ENCODE results near the gene RELL2.
A peak's percentile ranks its signal among the peaks of the same experiment; 100 is the strongest.
"Not testable (repeated sequence)": the region's sequence is repeated elsewhere in the genome, so short reads cannot be mapped to it uniquely, and the experiment has no call there.

RELL2 gene, protein sequence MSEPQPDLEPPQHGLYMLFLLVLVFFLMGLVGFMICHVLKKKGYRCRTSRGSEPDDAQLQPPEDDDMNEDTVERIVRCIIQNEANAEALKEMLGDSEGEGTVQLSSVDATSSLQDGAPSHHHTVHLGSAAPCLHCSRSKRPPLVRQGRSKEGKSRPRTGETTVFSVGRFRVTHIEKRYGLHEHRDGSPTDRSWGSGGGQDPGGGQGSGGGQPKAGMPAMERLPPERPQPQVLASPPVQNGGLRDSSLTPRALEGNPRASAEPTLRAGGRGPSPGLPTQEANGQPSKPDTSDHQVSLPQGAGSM

GRCh38 chr5:141636413-141637122 is at the start of gene RELL2, which contains the start of gene HDAC3:
TSS of gene RELL2 (plus strand) at chr5:141636997. CDS start at chr5:141638226, 1,229 bp downstream.
TSS of gene HDAC3 (minus strand) at chr5:141636849. CDS start at chr5:141636790, 59 bp downstream.
- peak; percentile 70 to 71 for DNase-seq (ENCODE audit: low read depth in 2 of 2)

DNA sequence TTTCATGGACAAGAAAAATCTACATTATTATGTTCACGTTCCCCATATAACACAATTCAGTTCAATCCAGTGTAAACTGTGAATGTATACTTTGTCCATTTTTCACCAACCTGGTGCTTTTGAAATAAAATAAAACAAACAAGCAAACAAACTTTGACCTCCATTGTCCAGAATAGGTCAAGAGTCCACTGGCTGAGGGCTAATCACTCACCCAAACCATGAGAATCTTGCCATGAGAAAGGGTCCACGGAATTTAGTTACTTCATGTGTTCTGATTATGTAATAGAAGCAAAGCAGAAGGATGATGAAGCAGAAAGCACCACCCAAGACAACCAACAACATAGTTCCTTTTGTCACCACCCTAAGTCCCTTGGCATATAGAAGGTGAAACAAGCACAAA is 46.7 kb upstream of the RELL2 start:
- no peak for DNase-seq (ENCODE audit: low read depth in 2 of 2)

GRCh38 chr5:141596867-141597266 is 39.9 kb upstream of the RELL2 start:
- DNase-seq (ENCODE audit: low read depth in 2 of 2) = no peak

- no peak for DNase-seq (ENCODE audit: low read depth in 2 of 2)
Observed at GRCh38 chr5:141597394-141597793, 39.4 kb upstream of the RELL2 start.

- no peak for DNase-seq (ENCODE audit: low read depth in 2 of 2)
Observed at GRCh38 chr5:141597814-141598213, 39.0 kb upstream of the RELL2 start.

DNA sequence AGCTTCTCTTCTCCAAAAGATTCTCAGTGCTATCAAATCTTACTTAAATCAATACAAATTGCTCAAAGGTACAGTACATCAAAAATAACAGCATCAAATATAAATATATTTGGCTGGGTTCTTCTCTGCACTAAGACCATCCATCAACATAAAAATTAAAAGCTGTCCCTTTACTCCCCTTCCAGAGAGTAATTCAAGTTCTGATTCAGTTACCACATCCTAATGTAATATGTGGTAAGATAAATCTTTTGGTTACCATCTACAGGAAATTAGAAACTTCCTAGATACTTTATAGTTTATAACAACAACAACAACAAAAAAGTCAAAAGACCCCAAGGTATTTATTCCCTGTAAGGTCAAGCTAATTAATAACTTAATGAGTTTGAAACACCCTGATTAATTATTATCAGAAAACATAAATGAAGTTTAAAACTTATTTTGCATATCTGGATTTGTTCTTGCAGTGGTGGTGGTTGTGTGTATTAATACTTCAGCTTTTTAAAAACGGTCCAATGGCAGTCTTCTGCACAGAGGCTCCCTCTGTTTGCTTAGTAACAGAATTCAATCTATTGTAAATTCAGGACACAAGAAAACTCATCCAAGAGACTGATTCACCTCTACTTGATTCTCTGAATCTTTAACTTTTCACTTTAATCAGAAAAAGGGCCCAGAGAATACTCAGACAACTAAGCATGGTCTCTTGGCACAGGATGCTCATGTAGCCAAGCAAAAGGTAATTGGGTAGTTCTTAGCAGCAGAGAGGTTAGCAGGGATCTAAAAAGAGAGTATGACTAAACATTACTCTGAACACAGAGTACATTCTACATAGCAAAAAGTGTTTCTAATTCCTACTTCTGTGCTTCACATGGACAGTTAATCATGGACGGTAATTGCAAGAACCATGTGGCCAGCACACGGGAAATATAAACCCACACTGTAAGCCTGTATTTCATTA is 38.1 kb upstream of the RELL2 start:
- peak in 1 of 2 experiments; percentile 20 for DNase-seq (ENCODE audit: low read depth in 2 of 2)

DNA sequence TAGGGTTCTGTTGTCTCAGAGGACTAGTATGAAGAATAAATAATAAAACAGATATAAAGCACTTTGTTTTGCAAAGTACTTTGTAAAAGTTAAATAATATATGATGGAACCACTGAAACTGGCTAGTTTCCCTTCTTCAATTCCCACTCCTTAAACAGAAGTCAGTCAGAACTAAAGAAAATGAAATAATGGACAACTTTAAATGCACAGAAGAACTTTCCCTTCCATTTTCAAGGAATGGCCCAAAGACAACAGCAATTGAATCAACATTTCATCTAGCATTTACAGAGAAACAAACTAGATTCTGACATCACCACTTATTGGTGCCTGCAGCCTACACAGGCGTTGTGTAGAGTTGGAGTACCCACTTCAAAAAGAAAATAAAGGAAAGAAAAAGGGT is 34.2 kb upstream of the RELL2 start:
- no peak for DNase-seq (ENCODE audit: low read depth in 2 of 2)

GRCh38 chr5:141603923-141604717 is 32.7 kb upstream of the RELL2 start:
- DNase-seq (ENCODE audit: low read depth in 2 of 2) = peak; percentile 75 to 80

GRCh38 chr5:141605523-141606277 is 31.1 kb upstream of the RELL2 start:
- DNase-seq (ENCODE audit: low read depth in 2 of 2) = no peak

DNA sequence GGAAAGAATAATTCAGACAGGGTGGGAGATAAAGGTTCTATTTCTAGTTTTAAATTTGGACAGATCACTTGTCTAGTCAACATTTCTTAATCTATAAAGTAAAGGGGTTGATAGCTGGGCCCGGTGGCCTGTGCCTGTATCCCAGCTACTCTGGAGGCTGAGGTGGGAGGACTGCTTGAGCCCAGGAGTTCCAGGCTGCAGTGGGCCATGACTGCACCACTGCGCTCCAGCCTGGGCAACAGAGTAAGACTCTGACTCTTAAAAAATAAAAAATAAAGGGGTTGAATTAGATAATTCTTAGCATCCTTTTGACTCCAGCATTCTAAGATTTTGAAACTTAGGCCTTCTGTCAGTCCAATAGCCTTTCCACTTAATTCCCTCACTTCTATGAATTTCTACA is 28.8 kb upstream of the RELL2 start:
- no peak for DNase-seq (ENCODE audit: low read depth in 2 of 2)

DNA sequence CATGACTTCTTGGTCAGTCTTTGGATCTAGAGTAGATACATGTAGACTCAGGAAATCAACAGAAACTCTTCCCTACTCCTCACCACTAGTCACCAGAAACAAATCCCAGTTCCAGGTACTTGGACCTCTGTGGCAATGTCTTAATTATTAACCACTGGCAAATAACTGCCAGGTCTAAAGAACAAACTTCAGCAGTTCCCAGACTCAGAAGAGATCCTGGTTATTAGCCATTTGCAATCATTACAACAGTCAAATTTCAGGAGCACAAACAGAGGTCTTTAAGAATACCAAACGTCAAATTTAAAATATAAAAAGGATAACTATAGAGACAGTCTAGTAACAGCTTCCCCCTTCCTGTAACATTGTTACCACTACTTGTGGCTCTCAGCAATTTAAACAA is 28.2 kb upstream of the RELL2 start:
- no peak for DNase-seq (ENCODE audit: low read depth in 2 of 2)

DNA sequence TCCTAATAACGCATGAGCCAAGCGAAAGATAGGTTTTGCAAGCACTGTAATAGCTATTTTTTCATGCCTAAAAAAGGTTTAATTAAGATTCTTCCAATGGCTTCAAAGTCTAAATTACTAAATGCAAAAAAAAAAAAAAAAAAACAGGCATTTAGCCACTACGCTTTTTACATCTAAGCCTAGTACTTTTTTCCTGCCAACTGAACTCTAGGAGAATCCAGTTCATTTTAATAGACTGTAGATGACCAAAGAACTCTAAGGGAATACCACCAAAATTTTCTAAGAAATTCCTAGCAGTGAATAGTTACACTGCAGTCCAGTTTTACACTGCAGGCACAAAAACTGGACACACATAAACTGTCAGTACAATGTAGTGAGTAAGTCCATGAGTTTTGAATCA is 27.8 kb upstream of the RELL2 start:
- DNase-seq (ENCODE audit: low read depth in 2 of 2) = no peak

DNA sequence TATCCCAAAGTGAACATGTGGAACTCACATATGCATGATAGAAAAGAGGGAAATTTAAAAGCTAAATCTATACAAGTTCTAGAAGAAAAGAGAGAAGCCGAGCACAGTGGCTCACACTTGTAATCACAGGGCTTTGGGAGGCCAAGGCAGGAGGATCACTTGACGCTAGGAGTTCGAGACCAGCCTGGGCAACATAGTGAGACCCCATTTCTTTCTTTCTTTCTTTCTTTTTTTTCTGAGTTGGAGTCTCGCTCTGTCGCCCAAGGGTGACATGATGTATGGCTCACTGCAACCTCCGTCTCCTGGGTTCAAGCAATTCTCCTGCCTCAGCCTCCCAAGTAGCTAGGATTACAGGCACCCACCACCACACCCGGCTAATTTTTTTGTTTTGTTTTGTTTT is 26.9 kb upstream of the RELL2 start:
- not testable (repeated sequence) for DNase-seq (ENCODE audit: low read depth in 2 of 2)

DNA sequence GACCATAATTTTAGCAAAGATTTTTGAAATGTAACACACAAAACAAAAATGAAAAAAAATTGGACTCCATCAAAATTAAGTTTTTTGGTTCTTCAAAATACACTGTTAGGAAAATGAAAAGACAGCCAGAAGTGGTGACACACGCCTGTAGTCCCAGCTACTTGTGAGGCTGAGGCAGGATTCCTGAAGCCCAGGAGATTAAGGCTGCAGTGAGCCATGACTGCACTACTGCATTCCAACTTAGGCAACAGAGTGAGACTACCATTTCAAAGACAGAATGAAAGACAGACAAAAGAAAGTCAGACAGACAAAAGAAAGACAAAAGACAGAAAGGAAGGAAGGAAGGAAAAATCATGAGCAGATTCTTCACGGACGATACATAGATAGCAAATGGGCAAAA is 25.5 kb upstream of the RELL2 start:
- DNase-seq (ENCODE audit: low read depth in 2 of 2) = no peak

DNA sequence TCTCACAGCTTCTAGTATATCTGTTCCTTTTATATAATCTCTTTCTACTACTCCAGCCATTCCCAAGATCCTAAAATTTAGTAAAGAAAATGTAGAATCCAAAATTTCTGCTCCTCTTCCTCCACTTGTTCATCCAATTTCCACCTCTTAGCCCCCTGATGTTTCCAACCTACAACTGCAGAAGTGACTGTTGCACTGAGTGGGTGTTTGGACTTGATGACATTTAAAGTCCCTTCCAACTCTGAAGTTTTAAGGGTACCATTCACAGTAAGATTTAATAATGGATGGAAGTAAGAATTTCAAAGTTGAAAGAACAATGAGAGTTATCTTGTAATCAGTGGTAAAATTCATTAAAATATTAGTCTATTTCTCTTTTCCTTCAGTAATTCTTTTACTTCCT is 23.5 kb upstream of the RELL2 start:
- DNase-seq (ENCODE audit: low read depth in 2 of 2) = no peak

DNA sequence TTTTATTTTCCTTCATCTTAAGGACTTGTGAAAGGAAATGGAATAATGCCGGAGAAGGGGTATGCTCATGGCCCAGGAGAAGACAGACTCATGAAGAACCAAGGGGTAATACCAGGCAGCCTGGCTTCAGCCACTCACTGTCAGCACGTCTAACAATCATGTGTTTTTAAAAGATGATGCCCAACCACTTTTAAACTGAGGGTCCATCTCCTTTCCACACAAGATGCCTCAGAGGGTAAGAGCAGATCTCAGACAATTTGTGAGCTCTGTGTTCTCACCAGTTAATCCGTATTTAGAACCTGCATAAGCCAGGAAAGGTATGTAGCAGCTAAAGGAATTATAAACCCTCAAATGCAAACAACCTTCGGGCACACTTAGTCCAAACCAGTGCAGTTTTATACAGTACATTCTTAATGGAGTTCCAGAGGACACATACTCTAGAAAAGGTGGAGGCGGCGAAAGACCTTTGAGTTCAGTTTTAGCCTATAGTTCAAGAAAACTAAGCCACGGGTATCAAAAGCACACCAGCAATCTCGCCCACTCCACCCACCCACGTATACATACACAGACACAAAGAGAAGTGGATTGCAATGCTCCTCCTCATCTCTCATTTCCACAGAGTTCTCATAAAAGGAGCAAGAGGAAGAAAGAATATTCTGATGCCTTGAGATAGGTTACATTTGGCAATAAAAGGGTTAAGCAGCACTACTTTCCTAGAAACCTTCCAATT is 20.6 kb upstream of the RELL2 start:
- no peak for DNase-seq (ENCODE audit: low read depth in 2 of 2)

- DNase-seq (ENCODE audit: low read depth in 2 of 2) = no peak
Observed at GRCh38 chr5:141617128-141617527, 19.7 kb upstream of the RELL2 start.

- no peak for DNase-seq (ENCODE audit: low read depth in 2 of 2)
Observed at GRCh38 chr5:141617682-141618029, 19.1 kb upstream of the RELL2 start.

DNA sequence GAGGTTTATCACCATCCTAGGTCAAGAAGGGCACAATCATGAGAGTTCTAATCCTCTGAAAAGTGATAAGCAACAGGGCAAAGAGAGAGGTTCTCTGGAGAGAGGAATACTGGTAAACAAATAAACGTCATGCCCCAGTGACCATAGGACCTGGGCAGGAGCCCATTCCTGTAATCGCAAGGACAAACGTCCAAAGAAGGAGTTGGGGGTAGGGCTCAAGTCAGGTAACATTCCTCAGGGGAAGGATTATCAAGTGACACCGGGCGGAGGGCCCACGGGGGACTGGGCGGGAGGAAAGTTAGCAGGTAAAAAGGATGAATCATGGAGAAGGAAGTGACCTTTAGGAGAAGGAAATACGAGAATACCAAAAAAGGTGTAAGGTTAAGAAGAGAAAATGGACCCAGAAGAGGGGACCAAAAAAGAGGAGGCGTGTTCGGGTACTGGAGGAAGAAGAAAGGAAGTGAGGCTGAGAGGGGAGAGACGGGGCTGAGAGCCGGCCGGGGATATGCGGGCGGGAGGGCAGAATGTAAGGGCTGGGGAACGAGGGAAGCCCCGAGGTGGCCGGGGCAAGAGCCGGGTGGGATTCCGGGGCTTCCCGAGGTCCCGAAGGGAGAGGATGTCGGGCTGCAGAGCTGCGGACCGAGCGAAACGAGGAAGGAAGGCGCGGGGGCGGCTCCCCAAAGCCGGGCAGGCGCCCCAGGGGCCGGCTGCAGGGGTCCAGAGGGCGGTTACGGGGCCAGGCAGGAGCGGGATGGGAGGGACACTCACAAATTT is 18.6 kb upstream of the RELL2 start:
- DNase-seq (ENCODE audit: low read depth in 2 of 2) = no peak

Measured in fibroblast of skin of left quadriceps (primary cell).